Breast epithelium (tissue), 4 donors: Measurements from ENCODE around the gene NR2F1-AS1. TPM values are rescaled to one million over a fixed set of nuclear protein-coding genes. Genes with fewer than 3 reads are reported as not detected.

Source experiments
- DNase-seq, 2 donors: peaks; one replicate each; pipeline ENCODE4 v3.0.0-alpha.2; 2019; ENCODE audit warnings: low spot score in 2 of 2
- H3K27ac ChIP-seq, 2 donors: fragments of 200-600 bp; sonication (generic) in 1 of 2; one replicate each; pipeline ENCODE4 v1.5.1; 2016 to 2019; ENCODE audit warnings: mild to moderate bottlenecking in 1 of 2
- H3K27me3 ChIP-seq, 2 donors: fragments of 200-600 bp; sonication (generic) in 1 of 2; one replicate each; pipeline versions ENCODE4 v1.5.1 to v1.6.0; 2017 to 2019; ENCODE audit warnings: control low read depth in 1 of 2, mild to moderate bottlenecking in 1 of 2
- H3K36me3 ChIP-seq: fragments of 200-600 bp; one replicate; pipeline ENCODE4 v1.5.1; 2019
- H3K4me1 ChIP-seq, 2 donors: fragments of 200-600 bp; sonication (generic); one replicate each; pipeline ENCODE4 v1.5.1; 2016 to 2019; ENCODE audit warnings: control low read depth in 1 of 2
- H3K4me3 ChIP-seq, 3 donors: fragments of 200-600 bp; sonication (generic); 1 replicate in 2 of 3; 2 replicates in 1 of 3; pipeline ENCODE4 v1.5.1; 2016 to 2019; ENCODE audit warnings: mild to moderate bottlenecking in 3 of 3, moderate library complexity in 2 of 3
- H3K9me3 ChIP-seq, 2 donors: fragments of 200-600 bp; sonication (generic) in 1 of 2; one replicate each; pipeline ENCODE4 v1.5.1; 2016 to 2019; ENCODE audit warnings: control low read depth in 1 of 2
- POLR2A ChIP-seq: fragments of 450-650 bp; IDR thresholded peaks from one replicate; pipeline ENCODE4 v1.6.1; 2016; ENCODE audit warnings: antibody characterized with exemption, mild to moderate bottlenecking, moderate library complexity
- POLR2AphosphoS5 ChIP-seq, 3 donors: sonication (generic); formaldehyde crosslinking; IDR thresholded peaks; one replicate each; pipeline ENCODE4 v1.6.1; 2017; ENCODE audit warnings: antibody characterized with exemption in 3 of 3
- intact Hi-C: fragments of 100-400 bp; cut with DNase I; formaldehyde crosslinking; loops from one replicate; pipeline ENCODE4 v1.15.1; 2023; ENCODE audit warnings: low total_unique reads
- total RNA-seq, 3 donors: library from RNA; depleted of rRNA; stranded (reverse); fragments of >200 nt; gene quantifications; one replicate each; pipeline ENCODE4 v1.1.0, GENCODE V29; 2016
- TF ChIP-seq, protein P1 (sequence below), 3 donors: fragments of 450-650 bp; IDR thresholded peaks; one replicate each; pipeline ENCODE4 v1.5.1; 2016 to 2017; ENCODE audit warnings: antibody characterized with exemption in 3 of 3, mild to moderate bottlenecking in 3 of 3, moderate library complexity in 3 of 3

Gene NR2F1-AS1
- total RNA-seq, 3 donors from 2014 or later = 7.0 to 17.4 (median 15.2) TPM

DNA sequence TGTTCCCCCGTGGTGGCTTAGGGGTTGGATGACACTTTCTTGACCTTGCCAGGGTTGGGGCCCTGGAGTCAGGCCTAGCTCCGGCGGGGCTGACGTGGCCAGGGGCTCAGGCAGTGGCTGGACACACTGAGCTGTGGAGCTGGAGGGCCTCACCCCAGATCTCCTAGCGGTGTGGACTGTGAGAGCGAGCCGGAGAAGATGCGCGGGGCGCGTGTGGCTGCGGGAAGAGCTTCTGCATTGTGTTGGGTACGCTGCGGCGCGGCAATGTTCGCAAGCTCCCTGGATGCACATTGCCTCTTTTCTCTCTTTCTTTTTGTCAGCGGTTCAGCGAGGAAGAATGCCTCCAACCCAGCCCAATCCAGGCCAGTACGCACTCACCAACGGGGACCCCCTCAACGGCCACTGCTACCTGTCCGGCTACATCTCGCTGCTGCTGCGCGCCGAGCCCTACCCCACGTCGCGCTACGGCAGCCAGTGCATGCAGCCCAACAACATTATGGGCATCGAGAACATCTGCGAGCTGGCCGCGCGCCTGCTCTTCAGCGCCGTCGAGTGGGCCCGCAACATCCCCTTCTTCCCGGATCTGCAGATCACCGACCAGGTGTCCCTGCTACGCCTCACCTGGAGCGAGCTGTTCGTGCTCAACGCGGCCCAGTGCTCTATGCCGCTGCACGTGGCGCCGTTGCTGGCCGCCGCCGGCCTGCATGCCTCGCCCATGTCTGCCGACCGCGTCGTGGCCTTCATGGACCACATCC, 6.8 kb upstream of the NR2F1-AS1 start:
- DNase-seq = no peak
- TF ChIP-seq, protein P1, sequence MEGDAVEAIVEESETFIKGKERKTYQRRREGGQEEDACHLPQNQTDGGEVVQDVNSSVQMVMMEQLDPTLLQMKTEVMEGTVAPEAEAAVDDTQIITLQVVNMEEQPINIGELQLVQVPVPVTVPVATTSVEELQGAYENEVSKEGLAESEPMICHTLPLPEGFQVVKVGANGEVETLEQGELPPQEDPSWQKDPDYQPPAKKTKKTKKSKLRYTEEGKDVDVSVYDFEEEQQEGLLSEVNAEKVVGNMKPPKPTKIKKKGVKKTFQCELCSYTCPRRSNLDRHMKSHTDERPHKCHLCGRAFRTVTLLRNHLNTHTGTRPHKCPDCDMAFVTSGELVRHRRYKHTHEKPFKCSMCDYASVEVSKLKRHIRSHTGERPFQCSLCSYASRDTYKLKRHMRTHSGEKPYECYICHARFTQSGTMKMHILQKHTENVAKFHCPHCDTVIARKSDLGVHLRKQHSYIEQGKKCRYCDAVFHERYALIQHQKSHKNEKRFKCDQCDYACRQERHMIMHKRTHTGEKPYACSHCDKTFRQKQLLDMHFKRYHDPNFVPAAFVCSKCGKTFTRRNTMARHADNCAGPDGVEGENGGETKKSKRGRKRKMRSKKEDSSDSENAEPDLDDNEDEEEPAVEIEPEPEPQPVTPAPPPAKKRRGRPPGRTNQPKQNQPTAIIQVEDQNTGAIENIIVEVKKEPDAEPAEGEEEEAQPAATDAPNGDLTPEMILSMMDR (IDR thresholded peaks at IDR 0.05) = no peak
- no peak for TF ChIP-seq POLR2AphosphoS5 (IDR thresholded peaks at IDR 0.05)
- no peak for TF ChIP-seq POLR2A
- H3K27ac ChIP-seq = peak overlapping the region; percentile 23 to 82
- no peaks in the 10 kb centered on the region for H3K9me3 ChIP-seq
- no peaks in the 10 kb centered on the region for H3K36me3 ChIP-seq
- peaks cover 0 to 5% of the 10 kb centered on the region in 2 donors for H3K4me1 ChIP-seq
- H3K27me3 ChIP-seq = peaks cover 3 to 38% of the 10 kb centered on the region in 2 donors
- H3K4me3 ChIP-seq = peak overlapping the region in 2 of 3 donors; percentile 63 to 75
- intact Hi-C loops = no loop called here

GRCh38 chr5:93586736-93587596, 5.9 kb upstream of the NR2F1-AS1 start:
- peaks cover 3 to 42% of the 10 kb centered on the region in 2 donors for H3K27me3 ChIP-seq
- H3K4me3 ChIP-seq = peak overlapping the region in 2 of 3 donors; percentile 63 to 75
- peak overlapping the region; percentile 23 to 82 for H3K27ac ChIP-seq
- H3K36me3 ChIP-seq = no peaks in the 10 kb centered on the region
- TF ChIP-seq POLR2A (no peak), POLR2AphosphoS5 (IDR thresholded peaks at IDR 0.05) (no peak)
- TF ChIP-seq, protein P1 (IDR thresholded peaks at IDR 0.05) = no peak
- no peak for DNase-seq
- intact Hi-C loops = no loop called here
- no peaks in the 10 kb centered on the region for H3K9me3 ChIP-seq
- H3K4me1 ChIP-seq = peaks cover 0 to 5% of the 10 kb centered on the region in 2 donors

GRCh38 chr5:93585767-93586385, 4.9 kb upstream of the NR2F1-AS1 start:
- intact Hi-C loops = no loop called here
- TF ChIP-seq POLR2AphosphoS5 (IDR thresholded peaks at IDR 0.05) (peak in 1 of 3 donors; percentile 19), POLR2A (no peak)
- TF ChIP-seq, protein P1 (IDR thresholded peaks at IDR 0.05) = no peak
- peak overlapping the region; percentile 57 to 75 (median 63) for H3K4me3 ChIP-seq
- H3K4me1 ChIP-seq = peaks cover 0 to 7% of the 10 kb centered on the region in 2 donors
- H3K9me3 ChIP-seq = no peaks in the 10 kb centered on the region
- peak overlapping the region; percentile 70 to 90 for H3K27ac ChIP-seq
- DNase-seq = no peak
- no peaks in the 10 kb centered on the region for H3K36me3 ChIP-seq
- H3K27me3 ChIP-seq = peaks cover 8 to 45% of the 10 kb centered on the region in 2 donors

DNA sequence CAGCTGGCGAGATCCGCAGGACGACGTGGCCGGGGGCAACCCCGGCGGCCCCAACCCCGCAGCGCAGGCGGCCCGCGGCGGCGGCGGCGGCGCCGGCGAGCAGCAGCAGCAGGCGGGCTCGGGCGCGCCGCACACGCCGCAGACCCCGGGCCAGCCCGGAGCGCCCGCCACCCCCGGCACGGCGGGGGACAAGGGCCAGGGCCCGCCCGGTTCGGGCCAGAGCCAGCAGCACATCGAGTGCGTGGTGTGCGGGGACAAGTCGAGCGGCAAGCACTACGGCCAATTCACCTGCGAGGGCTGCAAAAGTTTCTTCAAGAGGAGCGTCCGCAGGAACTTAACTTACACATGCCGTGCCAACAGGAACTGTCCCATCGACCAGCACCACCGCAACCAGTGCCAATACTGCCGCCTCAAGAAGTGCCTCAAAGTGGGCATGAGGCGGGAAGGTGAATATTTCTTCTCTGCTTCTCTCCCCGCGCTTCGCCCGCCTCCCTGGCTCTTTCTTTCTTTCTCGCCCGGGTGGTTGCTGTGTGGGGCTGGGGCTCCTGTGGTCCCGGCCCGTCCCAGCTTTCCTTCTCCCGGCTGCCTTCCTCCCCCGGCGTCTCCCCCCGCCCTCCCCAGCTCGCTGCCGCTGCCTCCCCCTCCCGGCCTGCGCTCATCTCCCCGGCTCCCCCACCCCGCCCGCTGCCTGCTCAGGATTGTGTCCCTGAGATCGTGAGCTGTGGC, 4.2 kb upstream of the NR2F1-AS1 start:
- no peak for DNase-seq
- no peaks in the 10 kb centered on the region for H3K9me3 ChIP-seq
- no peaks in the 10 kb centered on the region for H3K36me3 ChIP-seq
- H3K4me3 ChIP-seq = peak overlapping the region; percentile 57 to 75 (median 63)
- H3K4me1 ChIP-seq = peaks cover 0 to 7% of the 10 kb centered on the region in 2 donors
- peaks cover 8 to 52% of the 10 kb centered on the region in 2 donors for H3K27me3 ChIP-seq
- TF ChIP-seq POLR2AphosphoS5 (IDR thresholded peaks at IDR 0.05) = no peak
- intact Hi-C loops = no loop called here
- H3K27ac ChIP-seq = peak overlapping the region; percentile 70 to 90

GRCh38 chr5:93584596-93585040, 3.6 kb upstream of the NR2F1-AS1 start:
- peaks cover 8 to 56% of the 10 kb centered on the region in 2 donors for H3K27me3 ChIP-seq
- H3K4me3 ChIP-seq = peak overlapping the region; percentile 57 to 75 (median 63)
- no peaks in the 10 kb centered on the region for H3K9me3 ChIP-seq
- no peak for DNase-seq
- no peaks in the 10 kb centered on the region for H3K36me3 ChIP-seq
- intact Hi-C loops = no loop called here
- TF ChIP-seq, protein P1 (IDR thresholded peaks at IDR 0.05) = no peak
- TF ChIP-seq POLR2AphosphoS5 (IDR thresholded peaks at IDR 0.05) (no peak), POLR2A (no peak)
- H3K4me1 ChIP-seq = peaks cover 0 to 7% of the 10 kb centered on the region in 2 donors
- peak overlapping the region; percentile 68 to 90 for H3K27ac ChIP-seq
